Gastroesophageal sphincter (tissue), 4 donors: ENCODE data around the gene ALOX12B. TPM values are rescaled to one million over a fixed set of nuclear protein-coding genes. Genes with fewer than 3 reads are reported as not detected.

ENCODE experiments used
- ATAC-seq: fragments of 150-250 bp; one replicate; pipeline ENCODE4 v1.9.1; 2016; ENCODE audit warnings: mild to moderate bottlenecking, moderate library complexity
- H3K27ac ChIP-seq, 4 donors: fragments of 200-600 bp; sonication (generic) in 3 of 4; 1 replicate in 3 of 4; 2 replicates in 1 of 4; pipeline ENCODE4 v1.5.1; 2016 to 2019
- H3K27me3 ChIP-seq: fragments of 200-600 bp; sonication (generic); one replicate; pipeline ENCODE4 v1.5.1; 2019
- H3K36me3 ChIP-seq, 2 donors: fragments of 200-600 bp; sonication (generic); one replicate each; pipeline ENCODE4 v1.5.1; 2019; ENCODE audit warnings: control low read depth in 1 of 2
- H3K4me1 ChIP-seq, 3 donors: fragments of 200-600 bp; sonication (generic); 1 replicate in 2 of 3; 2 replicates in 1 of 3; pipeline ENCODE4 v1.5.1; 2016 to 2019; ENCODE audit warnings: control low read depth in 2 of 3
- H3K4me3 ChIP-seq, 2 donors: fragments of 200-600 bp; sonication (generic); one replicate each; pipeline ENCODE4 v1.5.1; 2019; ENCODE audit warnings: mild to moderate bottlenecking in 1 of 2, moderate library complexity in 1 of 2
- H3K9me3 ChIP-seq, 3 donors: fragments of 200-600 bp; sonication (generic); one replicate each; pipeline ENCODE4 v1.5.1; 2017 to 2019; ENCODE audit warnings: control low read depth in 2 of 3
- EP300 ChIP-seq: sonication (generic); formaldehyde crosslinking; IDR thresholded peaks from one replicate; pipeline ENCODE4 v1.6.1; 2017; ENCODE audit warnings: antibody characterized with exemption, mild to moderate bottlenecking
- POLR2A ChIP-seq, 2 donors: fragments of 450-650 bp; IDR thresholded peaks; one replicate each; pipeline ENCODE4 v1.6.1; 2017; ENCODE audit warnings: antibody characterized with exemption in 2 of 2, mild to moderate bottlenecking in 2 of 2, moderate library complexity in 1 of 2
- POLR2AphosphoS5 ChIP-seq: sonication (generic); formaldehyde crosslinking; IDR thresholded peaks from one replicate; pipeline ENCODE4 v1.6.1; 2017; ENCODE audit warnings: antibody characterized with exemption
- WGBS, 2 donors: methylation state at CpG; one replicate each; pipeline ENCODE4 v1.1.5; 2018; ENCODE audit warnings: low coverage in 1 of 2; 5-methylcytosine and 5-hydroxymethylcytosine counted together
- total RNA-seq, 4 donors: library from RNA; depleted of rRNA; stranded (reverse); fragments of >200 nt; gene quantifications; one replicate each; pipeline ENCODE4 v1.1.0, GENCODE V29; 2016
- TF ChIP-seq, protein P1 (sequence below), 4 experiments: fragments of 200-600 bp in 2 of 4; fragments of 450-650 bp in 2 of 4; sonication (generic) in 1 of 4; IDR thresholded peaks; one replicate each; pipeline ENCODE4 v1.5.1; 2017 to 2019; ENCODE audit warnings: antibody characterized with exemption in 4 of 4, mild to moderate bottlenecking in 2 of 4, moderate library complexity in 2 of 4

The ALOX12B gene
- total RNA-seq, 4 donors from 2014 or later: 0.17 TPM; not detected in 3

DNA sequence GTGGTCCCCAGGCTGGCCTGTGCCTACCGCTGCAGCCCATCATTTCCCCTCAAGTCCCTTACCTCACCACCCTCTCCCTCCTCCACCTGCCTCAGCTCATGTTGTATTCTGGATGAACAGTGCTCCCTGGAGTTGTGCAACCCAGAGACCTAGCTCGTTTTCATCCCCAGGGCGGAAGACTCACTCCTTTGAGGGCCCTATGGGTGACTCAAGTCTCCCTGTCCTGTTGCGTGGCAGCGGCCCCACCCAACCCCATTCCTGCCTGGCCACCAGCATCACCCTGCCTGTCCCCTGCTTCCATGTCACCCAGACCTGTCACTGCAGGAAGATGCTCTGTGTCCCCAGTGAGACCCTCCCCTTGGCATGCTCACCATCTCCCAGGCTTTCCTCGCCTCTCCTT, 3.3 kb downstream of the ALOX12B start:
- WGBS, 2 donors: 79 to 100% methylated on average over 1 to 3 of the region's 6 CpGs
- Histone ChIP-seq H3K4me1 (peaks cover 0 to 16% (median 5%) of the 10 kb centered on the region in 3 donors), H3K36me3 (no peaks in the 10 kb centered on the region), H3K4me3 (no peak overlapping the region), H3K9me3 (no peaks in the 10 kb centered on the region), H3K27me3 (peaks cover 94% of the 10 kb centered on the region), H3K27ac (no peak overlapping the region)
- TF ChIP-seq, protein P1, sequence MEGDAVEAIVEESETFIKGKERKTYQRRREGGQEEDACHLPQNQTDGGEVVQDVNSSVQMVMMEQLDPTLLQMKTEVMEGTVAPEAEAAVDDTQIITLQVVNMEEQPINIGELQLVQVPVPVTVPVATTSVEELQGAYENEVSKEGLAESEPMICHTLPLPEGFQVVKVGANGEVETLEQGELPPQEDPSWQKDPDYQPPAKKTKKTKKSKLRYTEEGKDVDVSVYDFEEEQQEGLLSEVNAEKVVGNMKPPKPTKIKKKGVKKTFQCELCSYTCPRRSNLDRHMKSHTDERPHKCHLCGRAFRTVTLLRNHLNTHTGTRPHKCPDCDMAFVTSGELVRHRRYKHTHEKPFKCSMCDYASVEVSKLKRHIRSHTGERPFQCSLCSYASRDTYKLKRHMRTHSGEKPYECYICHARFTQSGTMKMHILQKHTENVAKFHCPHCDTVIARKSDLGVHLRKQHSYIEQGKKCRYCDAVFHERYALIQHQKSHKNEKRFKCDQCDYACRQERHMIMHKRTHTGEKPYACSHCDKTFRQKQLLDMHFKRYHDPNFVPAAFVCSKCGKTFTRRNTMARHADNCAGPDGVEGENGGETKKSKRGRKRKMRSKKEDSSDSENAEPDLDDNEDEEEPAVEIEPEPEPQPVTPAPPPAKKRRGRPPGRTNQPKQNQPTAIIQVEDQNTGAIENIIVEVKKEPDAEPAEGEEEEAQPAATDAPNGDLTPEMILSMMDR (IDR thresholded peaks at IDR 0.05): no peak
- TF ChIP-seq EP300: no peak
- ATAC-seq: no peak

DNA sequence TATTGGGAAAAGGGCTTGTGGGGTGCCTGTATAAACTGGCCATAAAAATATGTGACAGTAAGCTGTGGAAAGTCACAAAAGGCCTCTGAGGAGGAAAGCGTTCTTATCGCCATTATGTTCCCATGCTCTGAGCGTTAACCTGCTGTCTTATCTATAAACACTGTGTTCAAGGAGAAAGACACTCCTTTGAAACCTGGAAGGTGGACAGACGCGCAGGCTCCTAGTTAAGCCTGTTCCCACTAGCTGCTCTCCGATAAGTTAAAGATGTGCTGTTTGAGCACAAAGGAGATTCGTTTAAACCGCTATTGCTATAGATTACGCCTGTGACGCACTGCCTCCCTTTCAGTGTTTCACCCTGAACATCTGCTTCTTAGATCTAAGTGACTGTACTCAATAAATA, 5.2 kb downstream of the ALOX12B start:
- Histone ChIP-seq H3K9me3 (no peaks in the 10 kb centered on the region), H3K36me3 (no peaks in the 10 kb centered on the region), H3K27me3 (peaks cover 96% of the 10 kb centered on the region), H3K4me1 (peaks cover 0 to 19% (median 7%) of the 10 kb centered on the region in 3 donors), H3K4me3 (no peak overlapping the region), H3K27ac (no peak overlapping the region)
- no peak for ATAC-seq
- TF ChIP-seq EP300 (no peak), POLR2A (IDR thresholded peaks at IDR 0.05) (no peak), POLR2AphosphoS5 (no peak)
- TF ChIP-seq, protein P1 (IDR thresholded peaks at IDR 0.05): no peak
- WGBS, 2 donors: 43 to 95% methylated on average over 10 of the region's 10 CpGs

DNA sequence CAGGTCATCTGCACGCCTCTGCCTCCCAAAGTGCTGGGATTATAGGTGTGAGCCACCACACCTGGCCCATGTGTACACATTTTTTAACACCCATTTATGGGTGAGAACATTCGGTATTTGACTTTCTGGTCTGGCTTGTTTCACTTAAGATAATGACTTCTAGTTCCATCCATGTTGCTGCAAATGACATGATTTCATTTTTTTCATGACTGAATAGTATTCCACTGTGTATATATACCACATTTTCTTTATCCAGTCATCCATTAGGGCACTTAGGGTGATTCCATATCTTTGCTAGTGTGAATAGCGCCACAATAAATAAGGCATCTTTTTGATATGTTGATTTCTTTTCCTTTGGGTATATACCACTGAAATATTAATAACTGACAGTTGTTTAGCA, 5.6 kb downstream of the ALOX12B start:
- 82 to 92% methylated on average over 3 of the region's 3 CpGs for WGBS, 2 donors
- Histone ChIP-seq H3K27me3 (peaks cover 96% of the 10 kb centered on the region), H3K9me3 (no peaks in the 10 kb centered on the region), H3K27ac (no peak overlapping the region), H3K4me1 (peaks cover 0 to 19% (median 7%) of the 10 kb centered on the region in 3 donors), H3K36me3 (no peaks in the 10 kb centered on the region), H3K4me3 (no peak overlapping the region)
- ATAC-seq: no peak
- TF ChIP-seq, protein P1 (IDR thresholded peaks at IDR 0.05): no peak
- TF ChIP-seq POLR2AphosphoS5 (no peak), EP300 (no peak), POLR2A (IDR thresholded peaks at IDR 0.05) (no peak)

DNA sequence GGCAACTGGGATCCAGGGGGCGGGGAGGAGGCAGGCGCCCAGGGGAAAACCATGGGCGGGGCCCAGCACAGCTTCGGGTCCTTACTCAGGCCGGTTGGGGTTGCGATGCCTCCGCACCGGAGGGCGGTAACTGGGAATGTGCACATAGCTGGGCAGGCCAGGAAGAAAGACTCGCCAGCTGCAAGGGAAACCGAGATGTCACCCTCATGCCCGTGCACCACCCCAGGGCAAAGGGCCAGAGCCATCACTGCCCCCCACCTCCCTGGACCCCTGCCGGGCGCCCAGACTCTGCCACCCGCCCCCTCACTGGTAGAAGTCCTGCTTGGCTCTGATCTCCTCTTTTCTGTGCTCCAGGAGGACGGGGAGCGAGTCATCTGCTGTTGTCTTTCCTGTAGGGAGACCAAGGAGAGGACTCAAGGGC, 6.7 kb downstream of the ALOX12B start:
- H3K9me3 ChIP-seq: no peaks in the 10 kb centered on the region
- H3K27me3 ChIP-seq: peaks cover 96% of the 10 kb centered on the region
- no peak overlapping the region for H3K4me3 ChIP-seq
- H3K36me3 ChIP-seq: no peaks in the 10 kb centered on the region
- H3K4me1 ChIP-seq: peaks cover 0 to 19% (median 7%) of the 10 kb centered on the region in 3 donors
- TF ChIP-seq, protein P1 (IDR thresholded peaks at IDR 0.05): no peak
- TF ChIP-seq POLR2A (IDR thresholded peaks at IDR 0.05): no peak
- no peak for TF ChIP-seq EP300
- TF ChIP-seq POLR2AphosphoS5: no peak
- no peak for ATAC-seq
- WGBS, 2 donors: 42% methylated on average over 2 of the region's 17 CpGs; no CpG with 5 or more reads in 1 of the 2 donors
- H3K27ac ChIP-seq: no peak overlapping the region

DNA sequence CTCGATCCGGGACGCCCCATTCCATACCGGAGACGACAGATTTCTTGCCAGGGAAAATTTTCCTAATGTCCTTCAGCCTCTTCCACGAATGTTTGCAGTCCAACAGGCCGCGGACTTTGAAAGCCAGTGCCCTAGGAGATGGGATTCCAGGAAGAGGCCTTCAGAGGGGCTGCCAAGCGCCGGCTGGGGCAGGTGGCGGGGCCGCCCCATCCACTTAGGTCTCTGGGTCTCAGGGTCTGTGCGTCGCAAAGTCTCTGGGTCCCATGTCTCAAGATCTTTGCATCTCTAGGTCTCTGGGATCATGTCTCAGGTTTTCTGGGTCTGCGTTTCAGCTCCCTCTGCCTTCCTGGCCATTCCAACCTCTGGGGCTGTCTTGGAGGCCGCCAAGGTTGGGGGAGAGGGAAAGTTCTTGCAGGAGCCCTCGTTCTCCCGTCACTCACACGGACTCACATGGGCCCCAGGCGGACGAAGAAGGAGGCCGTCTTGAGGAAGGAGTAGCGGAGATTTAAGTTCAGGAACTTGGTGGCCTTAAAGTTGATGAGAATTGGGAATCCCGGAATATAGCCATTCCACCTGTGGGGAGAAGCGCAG, 7.2 kb downstream of the ALOX12B start:
- WGBS, 2 donors: 2 to 46% methylated on average over 6 to 9 of the region's 25 CpGs
- Histone ChIP-seq H3K4me1 (peaks cover 0 to 19% (median 7%) of the 10 kb centered on the region in 3 donors), H3K9me3 (no peaks in the 10 kb centered on the region), H3K36me3 (no peaks in the 10 kb centered on the region), H3K27ac (no peak overlapping the region), H3K4me3 (peak overlapping the region in 1 of 2 donors; percentile 39), H3K27me3 (peaks cover 96% of the 10 kb centered on the region)
- no peak for TF ChIP-seq POLR2AphosphoS5
- TF ChIP-seq, protein P1 (IDR thresholded peaks at IDR 0.05): no peak
- no peak for TF ChIP-seq EP300
- TF ChIP-seq POLR2A (IDR thresholded peaks at IDR 0.05): no peak
- peak; percentile 29 for ATAC-seq
